CD4-positive, alpha-beta T cell treated with Interferon alpha-2 for 1 hour (primary cell): ENCODE measurements around the gene LMO7.
"Not testable (repeated sequence)": the region's sequence is repeated elsewhere in the genome, so short reads cannot be mapped to it uniquely, and the experiment has no call there.

Experiments used
- DNase-seq, 2 donors: peaks; one replicate each; pipeline ENCODE4 v3.0.0-alpha.2; 2020 to 2022

LMO7 gene

DNA sequence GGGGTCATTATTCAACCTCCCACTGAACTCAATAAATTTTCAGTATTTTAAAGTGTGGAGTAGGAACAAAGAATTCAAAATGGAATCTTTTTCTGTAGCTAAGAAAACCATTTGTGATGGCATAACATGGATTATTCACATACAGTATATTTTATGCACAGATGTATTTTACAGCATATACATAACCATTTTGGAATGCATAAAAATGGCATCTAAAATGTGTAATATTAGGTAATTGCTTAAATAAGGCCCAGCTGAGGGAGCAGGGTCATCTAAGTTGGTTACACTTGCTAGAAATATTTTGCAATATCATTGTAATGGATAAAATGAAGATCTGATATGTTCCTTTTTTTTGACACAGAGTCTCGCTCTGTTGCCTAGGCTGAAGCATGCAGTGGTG is 146.9 kb downstream of the LMO7 start:
- DNase-seq, result no peak

DNA sequence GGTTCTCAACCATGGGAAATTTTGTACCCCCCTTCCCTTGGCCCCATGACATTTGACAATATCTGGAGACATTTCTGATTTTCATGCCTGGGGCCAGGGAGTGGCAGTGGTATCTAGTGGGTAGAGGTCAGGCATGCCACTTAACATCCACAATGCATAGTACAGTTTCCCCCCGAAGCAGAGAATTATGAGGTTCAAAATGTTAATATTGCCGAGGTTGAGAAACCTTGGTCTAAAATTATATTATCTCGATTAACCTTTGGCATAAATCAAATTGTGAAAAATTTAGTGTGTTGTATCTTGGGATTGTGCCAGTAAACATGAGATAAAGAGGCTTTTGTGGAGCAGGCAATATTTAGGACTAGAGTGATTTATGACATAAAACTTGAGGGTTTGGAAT is 147.9 kb downstream of the LMO7 start:
- no peak for DNase-seq

DNA sequence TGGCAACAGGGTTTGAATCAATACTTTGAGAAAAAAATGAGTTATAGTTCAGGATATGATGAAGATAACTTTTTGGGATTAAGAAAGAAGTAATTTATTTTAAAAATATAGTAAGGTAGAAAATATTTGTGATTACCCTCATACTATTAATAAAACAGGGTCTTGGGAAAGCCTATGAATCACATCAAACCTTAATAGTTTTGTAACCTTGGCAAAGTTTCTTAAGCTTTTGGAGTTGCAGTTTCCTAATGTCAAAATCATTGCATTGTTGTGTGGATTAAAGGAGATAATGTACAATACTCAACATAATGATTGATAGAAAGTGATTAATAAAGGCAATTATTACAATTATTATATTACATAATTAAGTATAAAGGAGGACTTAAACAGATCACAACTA is 149.0 kb downstream of the LMO7 start:
- DNase-seq, result no peak

DNA sequence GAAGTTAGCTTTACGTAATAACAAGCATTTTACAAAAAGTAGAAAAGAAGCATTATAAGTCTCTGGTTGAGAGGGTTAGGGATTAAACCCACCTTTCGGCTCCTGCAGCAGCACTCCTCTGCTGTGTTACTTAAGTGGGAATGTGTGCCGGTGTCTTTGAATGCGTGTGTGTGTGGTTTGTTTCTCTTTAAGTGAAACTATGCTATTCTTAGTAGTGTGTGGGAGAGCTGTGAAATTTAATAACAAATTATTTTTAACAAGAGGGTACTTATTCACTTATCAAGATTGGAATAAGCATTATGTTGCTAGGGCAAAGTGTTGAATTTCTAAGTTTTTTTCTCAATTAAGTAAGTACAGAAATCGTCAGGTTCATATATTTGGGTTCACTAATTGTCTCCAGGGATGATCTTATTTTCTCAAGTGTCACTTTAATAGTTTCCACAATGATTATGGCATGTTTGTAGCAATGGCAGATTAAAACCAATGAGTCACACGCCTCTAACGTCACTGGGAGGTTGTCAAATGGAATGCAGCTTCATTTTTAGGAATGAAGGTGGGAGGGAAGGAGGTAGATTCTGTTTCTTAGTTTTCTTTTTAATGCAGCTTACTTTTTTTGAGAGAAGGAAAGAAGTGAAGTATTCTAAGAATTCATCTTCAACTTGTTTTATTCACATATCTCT is 151.3 kb downstream of the LMO7 start:
- DNase-seq, result no peak

DNA sequence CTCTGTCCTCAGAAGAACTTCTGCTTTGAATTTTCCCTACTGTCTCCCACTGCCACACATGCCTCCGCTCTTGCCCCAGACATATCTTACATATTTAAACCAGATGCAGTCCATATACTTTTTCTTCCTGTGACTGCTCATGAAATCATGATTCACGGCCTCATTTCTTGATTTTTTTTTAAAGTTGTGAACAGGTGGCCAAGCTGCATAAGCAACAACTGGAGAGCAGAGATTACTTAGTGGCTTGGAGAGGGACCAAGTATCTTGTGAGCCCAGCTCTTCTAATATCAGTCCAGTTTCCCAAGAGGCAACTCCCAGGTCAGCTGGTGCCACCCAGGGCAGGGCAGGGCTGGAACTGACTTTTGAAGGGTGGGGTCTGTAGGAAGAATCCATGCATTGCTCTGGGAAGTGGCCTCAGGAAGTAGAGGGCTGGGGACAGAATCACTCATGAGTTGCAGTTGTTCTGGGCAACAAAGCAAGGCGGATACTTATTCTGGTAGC is 152.4 kb downstream of the LMO7 start:
- DNase-seq, result no peak

DNA sequence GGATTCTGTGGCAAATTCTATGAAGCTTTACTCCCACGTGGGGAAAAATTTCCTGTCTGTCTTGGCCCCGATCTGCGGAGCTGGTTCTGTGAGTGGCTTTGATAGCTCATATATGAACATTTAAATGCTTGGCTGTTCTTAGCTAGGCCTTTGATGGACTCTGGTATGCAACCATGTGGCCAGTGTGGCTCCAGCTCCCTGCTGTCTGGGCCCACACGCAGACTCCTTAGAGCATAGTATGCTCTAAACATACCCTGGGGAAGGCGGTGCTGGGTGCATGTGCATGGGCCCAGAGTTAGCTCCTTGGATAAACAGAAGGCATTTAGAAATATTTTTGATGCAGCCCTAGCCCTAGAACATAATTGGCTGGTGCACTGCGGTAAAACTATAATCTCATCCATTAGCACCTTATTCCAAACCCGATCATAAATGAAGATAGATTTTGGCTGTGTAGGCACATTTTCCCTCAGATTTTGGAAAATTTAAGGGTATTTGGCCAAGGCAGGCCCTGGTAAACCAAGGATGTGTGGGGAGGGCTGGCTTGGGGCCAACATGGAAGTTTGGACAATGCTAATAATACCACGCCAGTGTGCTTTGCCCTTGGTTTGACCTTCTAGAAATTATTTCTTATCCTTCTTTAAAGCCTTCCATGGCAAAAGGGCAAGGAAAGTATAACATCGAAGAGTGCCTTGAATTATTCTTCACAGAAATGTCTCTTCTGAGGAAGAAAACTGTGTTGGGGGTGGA is 153.5 kb downstream of the LMO7 start:
- DNase-seq, result no peak

DNA sequence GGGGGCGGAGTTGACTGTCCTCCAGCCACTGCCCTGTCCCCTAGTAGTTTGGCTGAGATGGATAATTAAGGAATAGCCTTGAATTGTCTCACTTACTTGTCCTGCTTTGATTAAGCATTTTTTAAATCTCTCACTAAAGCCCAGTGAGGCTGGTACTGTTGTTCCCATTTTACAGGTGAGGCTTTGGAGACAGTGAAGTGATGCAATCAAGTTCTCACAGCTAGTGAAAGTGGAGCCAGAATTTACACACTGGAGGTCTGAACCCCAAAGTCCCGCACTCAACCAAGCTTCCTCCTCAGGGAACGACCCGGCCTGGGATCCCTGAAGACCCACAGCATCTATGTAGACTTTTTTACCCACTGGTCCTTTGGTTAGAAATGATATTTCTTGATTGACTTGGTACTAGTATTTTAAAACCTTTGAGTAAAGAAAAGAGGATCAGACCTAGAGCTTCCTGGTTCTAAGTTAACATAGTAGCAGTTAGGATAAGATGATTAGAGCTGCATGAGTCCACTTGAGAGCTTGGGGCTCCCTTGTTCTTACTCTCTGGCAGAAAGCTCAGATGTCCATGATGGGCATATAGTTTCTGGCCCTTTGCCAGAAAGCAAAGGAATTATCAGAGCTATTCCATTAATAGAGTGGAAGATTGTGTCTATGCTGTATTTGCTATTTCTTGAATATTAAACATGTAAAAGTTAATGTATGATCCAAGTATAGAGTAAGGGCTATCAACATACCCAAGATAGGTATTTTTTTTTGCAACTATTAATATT is 154.3 kb downstream of the LMO7 start:
- DNase-seq, result no peak

DNA sequence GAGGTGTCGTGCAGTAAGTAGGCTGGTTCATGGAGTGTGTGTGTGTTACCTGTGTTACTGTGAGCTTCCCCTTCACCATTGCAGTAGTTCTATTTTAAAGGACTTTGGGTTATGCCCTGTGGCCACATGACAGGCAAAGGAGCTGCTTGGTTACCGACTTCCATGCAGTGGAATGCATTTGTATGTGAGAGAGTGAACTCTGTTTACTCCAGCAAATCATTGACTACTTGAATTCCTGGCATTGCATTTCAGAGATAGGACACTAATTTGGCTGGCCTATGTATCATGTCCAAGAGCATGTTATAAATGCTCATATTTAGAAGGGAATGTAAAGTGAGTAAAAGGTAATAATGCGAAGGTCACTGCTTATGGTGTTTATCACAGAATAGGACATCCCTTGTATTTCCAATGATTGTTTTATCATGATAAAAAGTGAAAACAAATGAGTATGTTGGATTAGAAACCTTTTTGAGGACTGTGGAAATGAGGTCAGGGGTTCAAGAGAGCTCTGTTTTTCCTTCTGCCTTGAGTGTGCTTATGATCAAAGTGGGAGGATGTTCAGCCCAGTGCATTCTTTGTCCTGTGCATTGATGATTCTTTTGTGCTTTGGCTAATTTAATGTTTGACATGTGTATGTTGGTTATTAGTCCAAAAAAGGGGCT is 156.5 kb downstream of the LMO7 start:
- DNase-seq, result no peak

DNA sequence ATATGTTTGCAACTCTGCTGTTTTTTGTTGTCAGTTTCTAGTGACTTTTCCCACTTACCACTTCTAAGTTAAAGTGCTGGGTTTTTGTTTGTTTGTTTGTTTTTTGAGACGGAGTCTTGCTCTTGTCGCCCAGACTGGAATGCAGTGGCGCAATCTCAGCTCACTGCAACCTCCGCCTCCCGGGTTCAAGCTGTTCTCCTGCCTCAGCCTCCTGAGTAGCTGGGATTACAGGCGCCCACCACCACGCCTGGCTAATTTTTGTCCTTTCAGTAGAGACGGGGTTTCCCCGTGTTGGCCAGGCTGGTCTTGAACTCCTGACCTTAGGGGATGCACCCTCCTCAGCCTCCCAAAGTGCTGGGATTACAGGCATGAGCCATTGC is 157.0 kb downstream of the LMO7 start:
- not testable (repeated sequence) for DNase-seq

DNA sequence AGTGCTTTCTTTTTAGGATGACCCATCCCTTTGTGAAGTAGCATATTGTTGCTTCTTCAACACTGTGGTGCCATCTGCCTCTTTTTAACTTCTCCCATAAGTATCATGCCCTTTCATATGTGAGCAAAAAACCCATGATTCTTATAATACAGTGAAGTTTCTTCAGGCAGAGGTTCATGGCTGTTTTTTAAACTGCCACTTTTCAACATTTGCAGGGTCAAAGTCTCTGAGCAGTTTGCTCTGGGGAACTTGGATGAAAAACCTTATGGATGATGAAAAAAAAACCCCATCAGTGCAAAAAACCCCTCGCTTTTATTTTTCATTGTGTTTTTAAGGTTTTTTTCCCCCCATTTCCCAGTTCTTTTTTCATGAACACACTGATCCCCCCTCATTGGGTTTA is 158.5 kb downstream of the LMO7 start:
- DNase-seq, result no peak

DNA sequence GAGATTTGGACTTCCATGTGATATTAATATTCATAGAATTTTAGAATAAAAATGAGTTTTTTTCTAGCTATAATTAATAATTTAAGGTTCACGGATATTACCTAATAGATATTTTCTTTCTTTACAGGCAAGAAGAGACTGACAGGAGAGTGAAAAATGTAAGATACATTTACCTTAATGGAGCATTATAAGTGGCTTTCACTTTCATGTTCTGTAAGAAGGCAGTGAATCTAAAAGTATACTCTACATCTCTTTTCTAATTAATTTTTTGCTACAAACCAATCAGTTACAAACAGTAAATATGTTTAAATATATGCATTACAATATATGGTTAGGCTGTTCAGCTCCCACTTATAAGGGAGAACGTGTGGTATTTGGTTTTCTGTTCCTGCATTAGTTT is 159.1 kb downstream of the LMO7 start:
- no peak for DNase-seq

DNA sequence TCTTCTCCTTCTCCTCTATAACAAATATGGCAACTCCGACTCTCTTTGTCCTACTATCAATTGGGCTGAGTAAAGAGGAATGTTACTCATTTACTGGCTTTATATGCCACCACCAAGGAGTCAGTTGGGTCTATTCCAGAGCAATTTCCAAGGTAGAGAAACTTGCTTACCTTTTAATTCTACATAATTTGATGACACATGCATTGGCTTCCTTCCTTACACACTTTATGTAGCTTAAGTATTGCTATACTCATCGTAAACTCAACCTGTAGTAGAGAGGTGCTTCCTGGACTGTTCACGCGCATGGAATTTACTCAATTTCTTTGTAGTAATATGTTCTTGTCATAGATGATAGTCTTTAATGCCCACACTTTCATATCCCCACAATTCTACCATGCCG is 160.7 kb downstream of the LMO7 start:
- no peak for DNase-seq

DNA sequence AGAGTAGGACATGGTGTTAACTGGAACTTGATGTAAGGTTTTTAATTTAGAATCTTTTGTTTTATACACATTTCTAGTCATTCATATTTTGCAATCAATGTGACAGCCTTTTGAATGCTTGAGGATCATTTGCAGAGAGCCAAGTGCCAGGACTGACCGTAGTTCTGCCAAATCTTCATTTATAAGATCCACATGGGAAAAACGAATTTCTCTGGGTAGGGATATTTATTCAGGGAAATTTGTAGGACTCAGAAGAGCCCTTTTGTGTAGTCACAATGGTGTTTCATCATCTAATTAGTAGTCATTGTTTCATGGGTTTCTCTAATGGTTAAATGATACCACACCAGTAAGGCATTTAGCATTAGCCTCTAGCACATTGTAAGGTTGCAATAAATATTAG is 161.1 kb downstream of the LMO7 start:
- DNase-seq, result no peak

DNA sequence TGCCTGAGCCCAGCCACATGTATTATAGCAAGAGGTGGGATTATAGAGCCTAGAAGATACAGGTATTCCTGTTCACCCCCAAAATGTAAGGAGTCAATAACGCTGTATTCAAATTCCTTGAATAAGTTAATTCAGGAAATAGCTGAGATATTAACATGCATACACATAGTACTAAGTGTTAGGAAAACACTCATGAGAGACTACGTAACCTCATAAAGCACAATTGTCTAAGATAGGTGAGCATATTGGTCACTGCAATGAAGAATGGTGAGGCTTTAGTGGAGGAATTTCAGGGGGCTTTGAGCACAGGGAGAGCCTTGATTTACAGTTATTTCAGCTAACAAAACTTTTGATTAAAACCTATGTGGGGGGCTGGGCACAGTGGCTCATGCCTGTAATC is 161.6 kb downstream of the LMO7 start:
- no peak for DNase-seq

DNA sequence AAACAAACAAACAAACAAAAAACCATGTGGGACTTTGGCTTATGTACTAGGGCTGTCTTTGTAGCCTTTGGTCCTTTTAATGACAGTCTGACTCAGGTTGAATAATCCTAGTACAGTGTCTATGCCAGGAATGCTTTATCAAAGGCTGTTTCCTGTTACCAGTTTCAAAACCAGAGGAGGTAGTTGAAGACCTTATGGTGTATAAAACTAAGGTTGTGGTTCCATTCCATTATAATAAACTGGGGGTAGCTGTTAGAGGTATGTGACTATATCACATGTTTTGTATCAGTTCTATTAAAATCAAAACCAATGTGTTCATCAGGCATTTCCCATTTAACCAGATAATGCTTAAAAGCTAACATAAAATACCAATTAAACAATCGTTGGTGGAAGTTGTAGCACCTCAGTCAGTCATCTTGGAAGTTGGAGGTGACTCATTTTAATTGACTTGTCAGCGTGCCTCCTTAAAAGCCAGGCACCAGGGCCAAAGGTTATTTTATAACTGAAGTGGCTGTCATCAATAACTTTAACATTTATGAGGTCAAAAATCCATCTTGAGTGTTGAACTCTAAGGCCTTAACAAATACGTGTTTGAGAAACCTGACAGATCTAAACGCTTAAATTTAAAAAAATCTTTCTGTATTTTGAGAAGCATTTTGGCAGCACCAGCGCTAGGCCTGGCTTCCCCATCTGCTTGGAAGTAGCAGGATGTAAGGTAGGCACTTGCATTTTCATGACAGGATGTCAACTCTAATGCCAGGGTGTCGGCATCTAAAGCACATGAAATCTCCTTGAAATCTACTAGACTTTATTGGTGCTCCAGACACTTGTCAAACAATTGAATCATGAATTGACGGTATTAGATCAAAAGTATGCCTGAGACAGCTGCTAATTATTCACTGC is 162.5 kb downstream of the LMO7 start:
- DNase-seq, result no peak

DNA sequence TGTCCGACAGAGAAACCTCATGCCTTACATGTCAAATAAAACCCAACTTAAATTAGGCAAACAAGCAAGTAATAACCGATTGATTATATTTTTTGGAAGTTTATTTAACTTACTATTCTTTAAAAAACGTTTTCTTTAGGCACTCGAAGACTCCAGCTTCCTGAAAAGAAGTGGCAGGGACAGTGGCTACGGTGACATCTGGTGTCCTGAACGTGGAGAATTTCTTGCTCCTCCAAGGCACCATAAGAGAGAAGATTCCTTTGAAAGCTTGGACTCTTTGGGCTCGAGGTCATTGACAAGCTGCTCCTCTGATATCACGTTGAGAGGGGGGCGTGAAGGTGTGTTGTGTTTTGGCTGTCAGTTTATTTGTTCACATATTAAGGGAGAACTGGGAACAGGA is 164.4 kb downstream of the LMO7 start:
- no peak for DNase-seq

DNA sequence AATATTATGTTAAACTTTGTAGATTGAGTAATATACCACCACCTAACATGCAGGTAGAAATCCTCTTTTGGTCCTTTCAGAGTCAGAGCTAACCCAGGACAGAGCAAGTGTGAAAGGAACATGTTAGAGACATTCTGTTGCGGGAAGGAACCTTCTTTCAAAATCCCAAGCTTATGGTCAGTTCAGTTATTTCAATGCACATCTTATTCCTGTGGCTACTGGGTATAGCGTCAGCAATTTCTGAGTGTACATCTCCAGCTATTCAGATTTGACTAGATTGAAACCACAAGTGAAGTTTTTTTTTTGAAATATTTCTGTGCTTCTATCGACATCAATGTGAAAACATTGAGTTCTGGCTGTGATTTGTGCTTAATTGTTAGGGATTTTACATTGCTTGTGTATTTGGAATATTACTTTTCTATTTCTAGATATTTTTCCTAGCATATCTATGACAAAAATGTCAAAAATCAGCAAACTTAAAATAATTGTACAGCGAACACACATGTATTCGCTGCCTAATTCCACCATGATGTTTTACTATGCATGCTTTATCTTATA is 165.3 kb downstream of the LMO7 start:
- no peak for DNase-seq

DNA sequence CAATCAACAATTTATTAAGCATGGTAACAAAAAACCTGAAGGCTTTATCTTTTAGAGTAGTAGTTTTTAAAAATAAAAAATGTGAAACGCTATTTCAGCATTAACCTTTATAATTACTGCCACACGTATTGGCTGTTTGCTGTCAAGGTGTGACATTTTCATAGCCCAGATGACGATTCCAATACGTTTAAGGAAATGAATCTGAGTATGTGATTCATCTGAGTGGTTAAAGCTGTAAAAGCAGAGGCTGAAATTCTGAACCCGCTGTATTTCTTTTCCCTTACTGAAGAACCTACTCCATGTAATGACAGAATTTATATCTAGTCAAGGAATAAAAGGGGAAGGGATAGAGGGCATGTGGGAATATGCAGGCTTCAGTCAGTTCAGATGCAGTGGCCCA is 166.0 kb downstream of the LMO7 start:
- DNase-seq, result peak in 1 of 2 donors; percentile 7

DNA sequence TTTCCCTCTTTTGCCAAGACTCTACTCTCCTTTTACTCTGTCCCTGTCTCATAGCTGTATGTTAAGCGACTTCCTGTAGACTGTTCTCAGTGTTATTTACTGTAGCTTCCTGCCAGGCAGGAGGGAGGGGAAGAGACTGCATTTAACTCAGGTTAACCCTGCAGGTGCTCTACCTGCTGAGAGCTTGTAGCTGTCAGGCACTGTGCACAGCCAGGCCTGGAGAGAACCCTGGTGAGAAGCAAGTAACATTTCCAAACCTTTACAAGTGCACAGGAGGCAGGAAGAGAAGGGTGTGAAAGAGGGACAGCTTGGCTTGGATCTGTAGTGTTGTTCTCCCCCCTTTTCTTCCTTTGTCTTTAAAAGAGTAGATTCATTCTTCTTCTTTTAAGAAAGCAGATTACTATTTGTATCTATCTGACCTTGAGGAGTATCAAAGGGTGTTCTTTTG is 167.1 kb downstream of the LMO7 start:
- peak in 1 of 2 donors; percentile 29 for DNase-seq

DNA sequence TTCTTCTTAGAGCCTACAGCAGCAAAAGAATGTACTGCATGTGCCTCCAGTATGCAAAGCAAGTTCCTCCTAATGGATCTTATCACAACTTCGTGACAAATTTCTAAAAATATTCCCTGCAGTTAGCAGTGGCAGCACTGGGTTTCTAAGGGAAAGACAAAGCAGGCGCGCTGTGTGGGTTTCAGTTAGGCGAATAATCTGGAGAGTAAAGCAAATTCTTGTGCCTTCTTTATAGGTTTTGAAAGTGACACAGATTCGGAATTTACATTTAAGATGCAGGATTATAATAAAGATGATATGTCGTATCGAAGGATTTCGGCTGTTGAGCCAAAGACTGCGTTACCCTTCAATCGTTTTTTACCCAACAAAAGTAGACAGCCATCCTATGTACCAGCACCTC is 167.9 kb downstream of the LMO7 start:
- no peak for DNase-seq

DNA sequence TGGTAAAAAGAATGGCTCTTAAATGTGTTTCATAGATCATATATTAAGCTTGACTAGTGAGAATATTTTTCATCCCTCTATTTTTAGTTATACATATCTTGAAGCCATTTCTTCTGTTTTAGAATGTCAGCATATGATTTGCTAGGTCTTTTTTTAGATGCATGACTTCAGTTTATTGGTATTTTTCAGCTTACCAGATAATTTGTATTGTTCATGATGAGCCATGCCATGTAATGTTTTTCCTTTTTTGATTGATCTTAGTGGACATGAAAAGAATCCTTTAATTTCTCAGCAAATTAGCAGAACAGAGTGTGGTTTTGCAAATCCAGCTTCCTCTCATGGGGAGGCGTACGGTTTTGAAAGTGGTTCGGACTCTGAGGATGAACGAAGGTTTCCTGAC is 168.5 kb downstream of the LMO7 start:
- no peak for DNase-seq

DNA sequence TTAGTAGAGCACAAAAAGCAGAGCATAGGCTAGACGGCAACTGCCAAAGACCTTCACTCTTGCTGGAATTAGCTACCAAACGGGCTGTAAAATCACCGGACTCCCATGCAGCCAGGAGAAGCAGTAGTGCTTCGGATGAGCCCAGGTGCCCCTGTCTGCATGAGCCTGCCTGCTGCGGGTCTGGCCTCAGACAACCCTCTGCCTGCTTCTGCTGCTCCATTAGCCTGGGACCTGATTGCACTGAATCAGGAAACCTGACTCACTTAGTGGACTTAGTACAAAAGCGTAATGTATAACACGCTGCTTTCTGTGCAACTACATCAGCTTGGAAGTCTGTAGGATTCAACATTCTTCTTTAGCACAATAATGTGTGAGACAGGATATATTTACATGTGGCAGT is 170.0 kb downstream of the LMO7 start:
- no peak for DNase-seq
